Endodermal cell (in vitro differentiated cells): Measurements from ENCODE around the gene COL4A2. TPM values are rescaled to one million over a fixed set of nuclear protein-coding genes. Genes with fewer than 3 reads are reported as not detected.
"Not testable (repeated sequence)": the region's sequence is repeated elsewhere in the genome, so short reads cannot be mapped to it uniquely, and the experiment has no call there.

Experiments
- DNase-seq: peaks from one replicate; pipeline ENCODE4 v3.0.0-alpha.2; 2017
- H3K27ac ChIP-seq: 2 replicates; pipeline ENCODE4 v1.5.1; 2013; ENCODE audit warnings: mild to moderate bottlenecking, low read depth, low read length, moderate library complexity
- H3K27me3 ChIP-seq: 2 replicates; pipeline ENCODE4 v1.6.1; 2013; ENCODE audit warnings: mild to moderate bottlenecking, low read length, moderate library complexity; ENCODE audit not compliant: insufficient read depth, control insufficient read depth, poor library complexity, severe bottlenecking
- H3K36me3 ChIP-seq: 2 replicates; pipeline ENCODE4 v1.7.0; 2013; ENCODE audit warnings: mild to moderate bottlenecking, low read length, moderate library complexity; ENCODE audit not compliant: control insufficient read depth, insufficient read depth
- H3K4me1 ChIP-seq: one replicate; pipeline ENCODE4 v1.7.0; 2013; ENCODE audit warnings: low read length; ENCODE audit not compliant: control insufficient read depth, insufficient read depth
- H3K4me3 ChIP-seq: 2 replicates; pipeline ENCODE4 v1.5.1; 2013; ENCODE audit warnings: mild to moderate bottlenecking, low read length, moderate library complexity
- H3K9ac ChIP-seq: 2 replicates; pipeline ENCODE4 v1.6.1; 2013; ENCODE audit warnings: mild to moderate bottlenecking, low read length, moderate library complexity; ENCODE audit not compliant: poor library complexity, severe bottlenecking; ENCODE audit errors: extremely low read depth
- H3K9me3 ChIP-seq: 2 replicates; pipeline ENCODE4 v1.6.1; 2013; ENCODE audit warnings: mild to moderate bottlenecking, low read length, moderate library complexity; ENCODE audit not compliant: control insufficient read depth
- H3K27ac Mint-ChIP-seq: 2 replicates; pipeline ENCODE4 v1.8.0; 2020; ENCODE audit warnings: mixed read lengths
- H3K27me3 Mint-ChIP-seq: 2 replicates; pipeline ENCODE4 v1.8.0; 2021; ENCODE audit warnings: mild to moderate bottlenecking, mixed read lengths; ENCODE audit not compliant: insufficient read depth
- H3K36me3 Mint-ChIP-seq: 2 replicates; pipeline ENCODE4 v1.8.0; 2020; ENCODE audit warnings: low read depth, mixed read lengths
- H3K4me1 Mint-ChIP-seq: 2 replicates; pipeline ENCODE4 v1.8.0; 2020; ENCODE audit warnings: mixed read lengths
- H3K4me3 Mint-ChIP-seq: 2 replicates; pipeline ENCODE4 v1.8.0; 2020; ENCODE audit warnings: mild to moderate bottlenecking, moderate library complexity, mixed read lengths
- H3K9me3 Mint-ChIP-seq: 2 replicates; pipeline ENCODE4 v1.8.0; 2020; ENCODE audit warnings: mild to moderate bottlenecking, mixed read lengths
- CTCF ChIP-seq: fragments of 200-600 bp; sonication (generic); conservative IDR thresholded peaks from 2 replicates; pipeline ENCODE4 v1.5.0; 2021; ENCODE audit warnings: antibody characterized with exemption, mild to moderate bottlenecking
- WGBS, 2 experiments: methylation state at CpG; one replicate each; pipeline versions ENCODE4 v1.1.5 to v1.1.7; 2013; ENCODE audit warnings: missing lambda C conversion rate in 2 of 2, mixed read lengths in 1 of 2; ENCODE audit not compliant: insufficient coverage in 1 of 2, insufficient read length in 1 of 2; 5-methylcytosine and 5-hydroxymethylcytosine counted together
- total RNA-seq, 2 donors: library from RNA; stranded (reverse); fragmentation: NEBNext Ultra II Directional in 1 of 2; extraction: Animal tissue kit (Norgen Biotek cat#: 25700) in 1 of 2; gene quantifications; 2 replicates in 1 of 2; 3 replicates in 1 of 2; pipeline ENCODE4 v1.2.1, GENCODE V29; 2021

Gene COL4A2
- total RNA-seq, 2 donors from 2014 or later = 388 to 398 TPM

GRCh38 chr13:110311443-110312338 is 4.6 kb downstream of the COL4A2 start:
- TF ChIP-seq CTCF = no peak
- Mint-ChIP-seq H3K9me3 (no peaks in the 10 kb centered on the region), H3K27me3 (no peaks in the 10 kb centered on the region), H3K36me3 (peaks cover 61% of the 10 kb centered on the region), H3K4me3 (peak overlapping the region; percentile 30), H3K27ac (peak overlapping the region; percentile 68), H3K4me1 (peaks cover 48% of the 10 kb centered on the region)
- Histone ChIP-seq H3K36me3 (peaks cover 62% of the 10 kb centered on the region), H3K4me3 (peak overlapping the region; percentile 92), H3K4me1 (peaks cover 44% of the 10 kb centered on the region), H3K9ac (peak overlapping the region; percentile 11), H3K27ac (no peak overlapping the region), H3K9me3 (no peaks in the 10 kb centered on the region), H3K27me3 (no peaks in the 10 kb centered on the region)
- DNase-seq = peak; percentile 49
- 80 to 89% methylated on average over 22 to 26 of the region's 30 CpGs for WGBS, 2 experiments

GRCh38 chr13:110312339-110313031 is 5.4 kb downstream of the COL4A2 start:
- DNase-seq = peak; percentile 46
- no peaks in the 10 kb centered on the region for H3K27me3 ChIP-seq
- Mint-ChIP-seq H3K4me3 (peak overlapping the region; percentile 15), H3K36me3 (peaks cover 69% of the 10 kb centered on the region), H3K4me1 (peaks cover 48% of the 10 kb centered on the region), H3K27ac (peak overlapping the region; percentile 68), H3K9me3 (no peaks in the 10 kb centered on the region), H3K27me3 (no peaks in the 10 kb centered on the region)
- H3K27ac ChIP-seq = no peak overlapping the region
- H3K4me3 ChIP-seq = peak overlapping the region; percentile 92
- H3K9ac ChIP-seq = peak overlapping the region; percentile 11
- WGBS, 2 experiments = 83 to 90% methylated on average over 2 to 4 of the region's 4 CpGs
- no peak for TF ChIP-seq CTCF
- no peaks in the 10 kb centered on the region for H3K9me3 ChIP-seq
- peaks cover 70% of the 10 kb centered on the region for H3K36me3 ChIP-seq
- H3K4me1 ChIP-seq = peaks cover 44% of the 10 kb centered on the region

- not testable (repeated sequence) for H3K27ac ChIP-seq
These were observed 6.2 kb downstream of the COL4A2 start for GRCh38 chr13:110313261-110313660.

GRCh38 chr13:110313733-110314132 is 6.6 kb downstream of the COL4A2 start:
- H3K27me3 Mint-ChIP-seq, H3K9me3 Mint-ChIP-seq, H3K27ac Mint-ChIP-seq, H3K9ac ChIP-seq, H3K4me3 Mint-ChIP-seq, H3K27ac ChIP-seq, H3K9me3 ChIP-seq, H3K27me3 ChIP-seq: not testable (repeated sequence)
- Mint-ChIP-seq H3K36me3 (peaks cover 70% of the 10 kb centered on the region), H3K4me1 (peaks cover 48% of the 10 kb centered on the region)
- peak overlapping the region; percentile 53 for H3K4me3 ChIP-seq
- H3K36me3 ChIP-seq = peaks cover 82% of the 10 kb centered on the region
- WGBS, 2 experiments = 81 to 93% methylated on average over 3 to 11 of the region's 16 CpGs
- DNase-seq = peak; percentile 36
- peaks cover 44% of the 10 kb centered on the region for H3K4me1 ChIP-seq

More at GRCh38 chr13:110313261-110313660, 6.2 kb downstream of the COL4A2 start:
- Histone ChIP-seq H3K4me1 (peaks cover 44% of the 10 kb centered on the region), H3K36me3 (peaks cover 77% of the 10 kb centered on the region), H3K4me3 (peak overlapping the region; percentile 92)
- H3K27me3 Mint-ChIP-seq, H3K9me3 Mint-ChIP-seq, H3K9me3 ChIP-seq, H3K4me3 Mint-ChIP-seq, H3K27me3 ChIP-seq, H3K27ac Mint-ChIP-seq, DNase-seq, H3K9ac ChIP-seq: not testable (repeated sequence)
- Mint-ChIP-seq H3K4me1 (peaks cover 51% of the 10 kb centered on the region), H3K36me3 (peaks cover 74% of the 10 kb centered on the region)
- WGBS, 2 experiments = 86 to 91% methylated on average over 4 to 16 of the region's 29 CpGs
